Gastrocnemius medialis (tissue), 4 donors: ENCODE data around the gene E2F4. TPM values are rescaled to one million over a fixed set of nuclear protein-coding genes. Genes with fewer than 3 reads are reported as not detected.

Experiments used
- ATAC-seq, 2 donors: fragments of 150-250 bp; one replicate each; pipeline ENCODE4 v1.9.1; 2016
- DNase-seq, 2 donors: peaks; one replicate each; pipeline ENCODE4 v3.0.0-alpha.2; 2019
- H3K27ac ChIP-seq, 4 donors: fragments of 200-600 bp; sonication (generic); 1 replicate in 1 of 4; 2 replicates in 3 of 4; pipeline ENCODE4 v1.5.1; 2016 to 2018; ENCODE audit warnings: mild to moderate bottlenecking in 2 of 4, moderate library complexity in 1 of 4
- H3K27me3 ChIP-seq, 3 donors: fragments of 200-600 bp; sonication (generic) in 2 of 3; 1 replicate in 1 of 3; 2 replicates in 2 of 3; pipeline versions ENCODE4 v1.5.1 to v1.6.0; 2016 to 2019; ENCODE audit warnings: mild to moderate bottlenecking in 1 of 3, moderate library complexity in 1 of 3
- H3K36me3 ChIP-seq, 2 donors: fragments of 200-600 bp; sonication (generic) in 1 of 2; one replicate each; pipeline ENCODE4 v1.5.1; 2017 to 2018
- H3K4me1 ChIP-seq, 2 donors: fragments of 200-600 bp; sonication (generic) in 1 of 2; one replicate each; pipeline ENCODE4 v1.5.1; 2016 to 2017; ENCODE audit warnings: mild to moderate bottlenecking in 2 of 2
- H3K4me3 ChIP-seq, 4 donors: fragments of 200-600 bp; sonication (generic) in 3 of 4; 1 replicate in 1 of 4; 2 replicates in 3 of 4; pipeline ENCODE4 v1.5.1; 2016 to 2019; ENCODE audit warnings: mild to moderate bottlenecking in 2 of 4
- H3K9me3 ChIP-seq, 3 donors: fragments of 200-600 bp; sonication (generic) in 2 of 3; 1 replicate in 1 of 3; 2 replicates in 2 of 3; pipeline ENCODE4 v1.5.1; 2016 to 2019
- POLR2A ChIP-seq, 2 donors: fragments of 450-650 bp; IDR thresholded peaks; one replicate each; pipeline ENCODE4 v1.6.1; 2017; ENCODE audit warnings: antibody characterized with exemption in 2 of 2, mild to moderate bottlenecking in 2 of 2, moderate library complexity in 2 of 2
- in situ Hi-C, 4 donors: fragments of 200-750 bp; cut with MboI; loops; one replicate each; pipeline versions ENCODE4 v1.15.0 to v1.8.0; 2017; ENCODE audit warnings: low sequenced_read_pairs in 4 of 4
- intact Hi-C: fragments of 100-400 bp; cut with DNase I; formaldehyde crosslinking; loops from one replicate; pipeline ENCODE4 v1.15.1; 2023; ENCODE audit warnings: low total_unique reads
- total RNA-seq, 4 donors: library from RNA; depleted of rRNA; stranded (reverse); fragments of >200 nt; gene quantifications; one replicate each; pipeline versions ENCODE4 v1.1.0 to v1.2.3, GENCODE V29; 2016
- TF ChIP-seq, protein P1 (sequence below), 5 experiments: fragments of 450-650 bp in 3 of 5; fragments of 200-600 bp in 2 of 5; sonication (generic) in 2 of 5; IDR thresholded peaks in 4 of 5; conservative IDR thresholded peaks in 1 of 5; 1 replicate in 4 of 5; 2 replicates in 1 of 5; pipeline ENCODE4 v1.5.1; 2016 to 2019; ENCODE audit warnings: antibody characterized with exemption in 5 of 5, mild to moderate bottlenecking in 3 of 5, moderate library complexity in 3 of 5

The E2F4 gene
- total RNA-seq, 4 donors from 2014 or later = 67.8 to 114 (median 96.5) TPM

DNA sequence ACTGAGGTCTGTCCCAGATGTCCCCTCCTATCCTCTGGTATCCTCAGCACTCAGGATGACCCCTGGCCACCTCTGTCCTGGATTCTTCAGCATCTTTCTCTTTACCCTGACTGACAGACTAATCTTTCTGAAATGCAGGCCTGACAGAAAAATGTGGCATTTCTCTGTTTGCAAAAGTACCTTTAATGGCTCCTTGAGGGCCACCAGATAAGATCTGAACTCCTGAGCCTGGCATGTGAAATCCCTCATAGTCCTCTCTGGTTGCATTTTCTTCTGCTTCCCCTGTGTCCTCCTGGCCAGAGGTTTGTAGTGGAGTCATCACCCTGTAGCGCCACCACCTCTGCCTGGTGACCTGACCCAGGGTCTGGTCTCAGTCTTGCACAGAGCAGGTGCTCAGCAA, 4.9 kb downstream of the E2F4 start:
- in situ Hi-C loops = no loop called here
- Histone ChIP-seq H3K27ac (no peak overlapping the region), H3K27me3 (no peaks in the 10 kb centered on the region), H3K4me3 (no peak overlapping the region), H3K9me3 (no peaks in the 10 kb centered on the region), H3K4me1 (peaks cover 15 to 27% of the 10 kb centered on the region in 2 donors), H3K36me3 (peaks cover 3 to 46% of the 10 kb centered on the region in 2 donors)
- no peak for TF ChIP-seq POLR2A (IDR thresholded peaks at IDR 0.05)
- TF ChIP-seq, protein P1, sequence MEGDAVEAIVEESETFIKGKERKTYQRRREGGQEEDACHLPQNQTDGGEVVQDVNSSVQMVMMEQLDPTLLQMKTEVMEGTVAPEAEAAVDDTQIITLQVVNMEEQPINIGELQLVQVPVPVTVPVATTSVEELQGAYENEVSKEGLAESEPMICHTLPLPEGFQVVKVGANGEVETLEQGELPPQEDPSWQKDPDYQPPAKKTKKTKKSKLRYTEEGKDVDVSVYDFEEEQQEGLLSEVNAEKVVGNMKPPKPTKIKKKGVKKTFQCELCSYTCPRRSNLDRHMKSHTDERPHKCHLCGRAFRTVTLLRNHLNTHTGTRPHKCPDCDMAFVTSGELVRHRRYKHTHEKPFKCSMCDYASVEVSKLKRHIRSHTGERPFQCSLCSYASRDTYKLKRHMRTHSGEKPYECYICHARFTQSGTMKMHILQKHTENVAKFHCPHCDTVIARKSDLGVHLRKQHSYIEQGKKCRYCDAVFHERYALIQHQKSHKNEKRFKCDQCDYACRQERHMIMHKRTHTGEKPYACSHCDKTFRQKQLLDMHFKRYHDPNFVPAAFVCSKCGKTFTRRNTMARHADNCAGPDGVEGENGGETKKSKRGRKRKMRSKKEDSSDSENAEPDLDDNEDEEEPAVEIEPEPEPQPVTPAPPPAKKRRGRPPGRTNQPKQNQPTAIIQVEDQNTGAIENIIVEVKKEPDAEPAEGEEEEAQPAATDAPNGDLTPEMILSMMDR (IDR thresholded peaks at IDR 0.05 in 4 of 5, conservative IDR thresholded peaks at IDR 0.05 in 1 of 5) = no peak
- DNase-seq (no peak), ATAC-seq (no peak)
- intact Hi-C loops = no loop called here

DNA sequence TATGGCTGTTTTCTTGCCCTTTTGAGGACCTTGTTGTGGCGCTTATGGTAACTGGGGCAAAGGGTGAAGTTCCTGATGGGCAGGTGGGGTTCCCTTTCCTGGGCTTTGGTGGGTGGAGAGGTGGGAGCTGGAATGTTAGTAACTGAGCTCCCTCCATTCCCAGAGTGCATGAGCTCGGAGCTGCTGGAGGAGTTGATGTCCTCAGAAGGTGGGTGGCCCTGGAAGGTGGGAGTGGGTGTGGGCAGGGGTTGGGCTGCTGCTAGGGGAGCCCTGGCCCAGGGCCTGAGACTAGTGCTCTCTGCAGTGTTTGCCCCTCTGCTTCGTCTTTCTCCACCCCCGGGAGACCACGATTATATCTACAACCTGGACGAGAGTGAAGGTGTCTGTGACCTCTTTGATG, 5.7 kb downstream of the E2F4 start:
- in situ Hi-C loops (no loop called here), intact Hi-C loops (no loop called here)
- no peak overlapping the region for H3K27ac ChIP-seq
- no peaks in the 10 kb centered on the region for H3K9me3 ChIP-seq
- no peak overlapping the region for H3K4me3 ChIP-seq
- no peaks in the 10 kb centered on the region for H3K27me3 ChIP-seq
- peaks cover 13 to 24% of the 10 kb centered on the region in 2 donors for H3K4me1 ChIP-seq
- ATAC-seq (no peak), DNase-seq (no peak)
- H3K36me3 ChIP-seq = peaks cover 3 to 54% of the 10 kb centered on the region in 2 donors
- TF ChIP-seq, protein P1 (IDR thresholded peaks at IDR 0.05 in 4 of 5, conservative IDR thresholded peaks at IDR 0.05 in 1 of 5) = no peak
- TF ChIP-seq POLR2A (IDR thresholded peaks at IDR 0.05) = no peak

DNA sequence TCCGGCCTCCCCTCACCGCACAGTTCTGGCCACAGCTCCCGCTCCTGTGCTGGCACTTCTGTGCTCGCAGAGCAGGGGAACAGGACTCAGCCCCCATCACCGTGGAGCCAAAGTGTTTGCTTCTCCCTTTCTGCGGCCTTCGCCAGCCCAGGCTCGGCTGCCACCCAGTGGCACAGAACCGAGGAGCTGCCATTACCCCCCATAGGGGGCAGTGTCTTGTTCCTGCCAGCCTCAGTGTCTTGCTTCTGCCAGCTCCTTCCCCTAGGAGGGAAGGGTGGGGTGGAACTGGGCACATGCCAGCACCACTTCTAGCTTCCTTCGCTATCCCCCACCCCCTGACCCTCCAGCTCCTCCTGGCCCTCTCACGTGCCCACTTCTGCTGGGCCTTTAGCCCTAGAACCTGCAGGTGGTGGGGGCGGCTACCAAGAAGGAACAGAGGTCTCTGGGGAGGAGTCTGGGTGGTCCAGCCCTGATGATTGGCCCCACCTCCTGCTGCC, 6.3 kb downstream of the E2F4 start:
- peak overlapping the region in 1 of 4 donors; percentile 27 for H3K27ac ChIP-seq
- ATAC-seq (peak; percentile 33 to 54), DNase-seq (peak in 1 of 2 donors; percentile 50)
- intact Hi-C loops = no loop called here
- in situ Hi-C loops = no loop called here
- H3K27me3 ChIP-seq = no peaks in the 10 kb centered on the region
- peaks cover 3 to 57% of the 10 kb centered on the region in 2 donors for H3K36me3 ChIP-seq
- TF ChIP-seq, protein P1 (IDR thresholded peaks at IDR 0.05 in 4 of 5, conservative IDR thresholded peaks at IDR 0.05 in 1 of 5) = peak; percentile 27 to 60 (median 49)
- TF ChIP-seq POLR2A (IDR thresholded peaks at IDR 0.05) = no peak
- peaks cover 7 to 18% of the 10 kb centered on the region in 2 donors for H3K4me1 ChIP-seq
- no peak overlapping the region for H3K4me3 ChIP-seq
- H3K9me3 ChIP-seq = no peaks in the 10 kb centered on the region

DNA sequence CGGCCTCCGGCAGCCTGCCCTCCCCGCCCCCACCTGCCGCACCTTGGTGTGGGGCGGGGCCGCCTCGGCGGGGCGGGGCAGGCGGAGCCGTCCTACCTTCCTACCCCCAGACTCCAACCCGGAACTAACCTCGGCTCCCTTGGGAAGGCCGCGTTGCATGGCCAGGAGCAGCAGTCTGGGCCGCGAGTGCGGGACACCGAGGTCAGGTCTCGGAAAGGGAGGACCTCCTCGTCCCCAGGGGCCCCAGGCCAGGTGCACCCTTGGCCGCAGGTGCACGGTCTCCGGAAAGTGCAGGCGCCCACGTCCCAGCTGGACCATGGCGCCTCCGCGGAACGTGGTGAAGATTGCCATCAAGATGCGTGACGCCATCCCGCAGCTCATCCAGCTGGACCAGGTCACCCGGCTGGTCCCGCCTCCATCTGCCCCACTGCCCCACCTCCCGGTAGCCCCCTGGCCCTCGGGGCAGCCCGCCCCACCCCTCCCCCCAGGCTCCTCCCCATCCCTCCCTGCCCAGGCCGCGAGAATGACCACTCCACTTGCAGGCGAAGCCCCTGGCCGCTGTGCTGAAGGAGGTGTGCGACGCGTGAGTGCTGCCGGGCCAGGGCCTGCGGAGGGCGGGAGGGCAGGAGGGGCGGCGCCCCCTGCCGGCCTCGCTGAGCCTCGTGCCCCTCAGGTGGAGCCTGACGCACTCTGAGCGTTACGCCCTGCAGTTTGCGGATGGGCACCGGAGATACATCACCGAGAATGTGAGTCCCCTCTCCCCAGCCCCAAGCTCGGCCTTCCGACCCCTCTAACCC, 7.3 kb downstream of the E2F4 start, which contains the start of gene ELMO3:
Gene ELMO3 (plus strand): TSS at position 121 of the 797 bp plus-strand sequence. CDS start 196 bp downstream, at position 317.
- in situ Hi-C loops = no loop called here
- intact Hi-C loops = no loop called here
- Histone ChIP-seq H3K27ac (peak within 1 kb of the TSS in 1 of 4 donors; percentile 27), H3K4me1 (peaks cover 0 to 11% of the 10 kb centered on the region in 2 donors), H3K27me3 (no peaks in the 10 kb centered on the region), H3K4me3 (no peak within 1 kb of the TSS), H3K9me3 (no peaks in the 10 kb centered on the region), H3K36me3 (peaks cover 3 to 54% of the 10 kb centered on the region in 2 donors)
- TF ChIP-seq, protein P1 (IDR thresholded peaks at IDR 0.05 in 4 of 5, conservative IDR thresholded peaks at IDR 0.05 in 1 of 5) = peak in 2 of 5 experiments; percentile 24 to 34
- TF ChIP-seq POLR2A (IDR thresholded peaks at IDR 0.05) = no peak
- ATAC-seq = peak in 1 of 2 donors; percentile 11
- DNase-seq = peak in 1 of 2 donors; percentile 16
